Activated CD8-positive, alpha-beta memory T cell treated with anti-CD3 and anti-CD28 coated beads for 1 hour (primary cell): ENCODE measurements around the gene RNF168.
"Not testable (repeated sequence)": the region's sequence is repeated elsewhere in the genome, so short reads cannot be mapped to it uniquely, and the experiment has no call there.

ENCODE experiments used
- DNase-seq, 2 donors: peaks; one replicate each; pipeline ENCODE4 v3.0.0-alpha.2; 2020; ENCODE audit warnings: low read depth in 1 of 2; ENCODE audit errors: extremely low read depth in 1 of 2

Gene RNF168

DNA sequence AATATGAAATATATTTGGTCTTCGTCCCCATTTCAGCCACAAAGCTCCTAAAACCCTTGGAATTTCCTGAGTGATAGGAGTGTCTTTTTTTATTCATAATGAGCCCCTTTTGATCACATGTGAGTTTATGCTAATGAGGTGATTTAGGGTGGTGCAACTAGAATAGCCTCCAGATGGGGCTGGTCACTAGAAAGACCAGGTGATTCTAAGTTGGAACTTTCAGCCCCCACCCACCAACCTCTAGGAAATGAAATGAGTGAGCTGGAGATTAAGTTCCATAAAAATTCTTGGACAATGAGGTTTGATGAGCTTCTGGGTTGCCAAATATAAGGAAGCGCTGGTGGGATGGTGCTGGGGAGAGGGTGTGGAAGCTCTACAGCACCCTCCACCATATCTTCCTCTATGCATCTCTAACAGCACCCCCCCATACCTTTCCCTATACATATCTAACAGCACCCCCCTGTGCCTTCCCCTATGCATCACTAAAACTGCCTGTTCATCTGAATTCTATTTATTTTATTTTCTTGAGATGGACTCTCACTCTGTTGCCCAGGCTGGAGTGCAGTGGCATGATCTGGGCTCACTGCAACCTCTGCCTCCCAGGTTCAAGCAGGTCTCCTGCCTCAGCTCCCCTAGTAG lies 13.7 kb upstream of the RNF168 start:
- DNase-seq: no peak

DNA sequence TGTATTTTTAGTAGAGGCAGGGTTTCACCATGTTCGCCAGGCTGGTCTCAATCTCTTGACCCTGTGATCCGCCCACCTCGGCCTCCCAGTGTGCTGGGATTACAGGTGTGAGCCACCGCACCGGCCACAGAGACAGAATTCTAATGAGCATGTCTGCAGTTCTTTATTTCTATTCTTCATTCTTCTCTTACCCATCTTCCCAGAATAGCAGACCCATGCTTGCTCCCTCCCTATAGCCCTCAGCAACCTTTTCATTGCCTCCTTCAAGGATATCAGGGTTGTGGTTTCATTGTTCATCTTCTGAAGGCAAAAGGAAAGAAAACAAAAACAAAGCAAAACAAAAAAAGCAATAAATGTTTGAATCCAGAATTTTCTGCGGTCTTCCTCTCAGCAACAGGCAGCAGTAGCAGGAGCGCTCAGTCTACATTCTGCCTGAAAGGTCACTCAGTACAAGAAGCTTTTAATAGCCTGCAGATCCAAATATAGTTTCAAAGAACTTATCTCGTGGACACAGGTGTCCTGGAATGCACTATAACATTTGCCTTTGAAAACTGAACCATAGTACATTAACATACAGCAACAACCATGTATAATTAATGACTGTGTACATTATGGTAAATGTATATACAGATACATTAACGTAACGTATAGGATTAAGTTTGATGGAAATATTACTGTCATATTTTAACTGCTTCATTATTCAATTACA lies 11.5 kb upstream of the RNF168 start, which contains the start of gene SMCO1:
TSS of gene SMCO1 (minus strand) at position 434 of the 709 bp plus-strand sequence. CDS start at position 297, 137 bp downstream.
- DNase-seq: no peak

DNA sequence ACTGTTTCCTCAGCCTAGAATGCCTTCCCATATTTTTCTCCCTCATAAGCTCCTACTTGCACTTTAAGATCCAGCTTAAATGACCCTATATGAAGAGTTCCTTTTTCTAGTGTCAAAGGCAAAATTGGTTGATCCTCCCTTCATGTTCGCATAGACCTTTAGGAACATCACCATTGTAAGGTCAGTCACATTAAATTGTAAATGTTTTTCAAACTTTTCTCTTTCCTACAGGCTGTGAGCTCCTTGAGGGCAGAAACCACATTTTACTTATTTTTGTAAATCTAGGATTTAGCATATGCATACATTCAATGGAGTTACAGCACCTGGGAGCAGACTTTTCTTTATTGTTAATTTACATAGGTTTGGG lies 10.8 kb upstream of the RNF168 start:
- no peak for DNase-seq

DNA sequence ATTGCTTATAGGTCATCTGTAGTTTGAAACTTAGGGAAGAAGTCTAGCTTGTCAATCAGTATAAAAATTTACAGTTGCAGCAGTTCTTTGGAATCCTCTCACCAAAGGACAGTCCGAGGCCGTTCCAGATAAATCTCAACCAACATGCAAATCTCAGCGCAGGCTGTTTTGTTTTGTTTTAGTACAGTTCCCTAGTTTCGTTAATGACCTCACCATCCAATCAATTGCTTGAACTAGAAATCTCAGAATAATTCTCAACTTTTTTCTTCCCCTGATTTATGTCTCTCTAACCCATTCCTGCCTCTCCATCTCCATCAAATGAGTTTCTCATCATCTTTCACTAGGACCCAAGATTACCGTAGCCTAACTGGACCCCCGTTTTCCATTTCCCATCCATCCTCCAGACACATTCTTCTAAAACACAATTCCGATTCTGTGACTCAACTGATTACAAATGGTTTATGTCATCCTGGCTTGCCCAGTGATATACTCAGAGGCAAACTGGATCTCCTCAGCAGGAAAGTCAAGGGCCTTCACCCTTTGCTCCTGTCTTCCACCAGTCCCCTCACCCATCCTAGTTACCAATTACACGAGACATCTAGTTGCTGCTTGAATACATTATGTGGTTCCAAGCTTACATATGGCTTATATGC lies 10.3 kb upstream of the RNF168 start:
- DNase-seq: no peak

DNA sequence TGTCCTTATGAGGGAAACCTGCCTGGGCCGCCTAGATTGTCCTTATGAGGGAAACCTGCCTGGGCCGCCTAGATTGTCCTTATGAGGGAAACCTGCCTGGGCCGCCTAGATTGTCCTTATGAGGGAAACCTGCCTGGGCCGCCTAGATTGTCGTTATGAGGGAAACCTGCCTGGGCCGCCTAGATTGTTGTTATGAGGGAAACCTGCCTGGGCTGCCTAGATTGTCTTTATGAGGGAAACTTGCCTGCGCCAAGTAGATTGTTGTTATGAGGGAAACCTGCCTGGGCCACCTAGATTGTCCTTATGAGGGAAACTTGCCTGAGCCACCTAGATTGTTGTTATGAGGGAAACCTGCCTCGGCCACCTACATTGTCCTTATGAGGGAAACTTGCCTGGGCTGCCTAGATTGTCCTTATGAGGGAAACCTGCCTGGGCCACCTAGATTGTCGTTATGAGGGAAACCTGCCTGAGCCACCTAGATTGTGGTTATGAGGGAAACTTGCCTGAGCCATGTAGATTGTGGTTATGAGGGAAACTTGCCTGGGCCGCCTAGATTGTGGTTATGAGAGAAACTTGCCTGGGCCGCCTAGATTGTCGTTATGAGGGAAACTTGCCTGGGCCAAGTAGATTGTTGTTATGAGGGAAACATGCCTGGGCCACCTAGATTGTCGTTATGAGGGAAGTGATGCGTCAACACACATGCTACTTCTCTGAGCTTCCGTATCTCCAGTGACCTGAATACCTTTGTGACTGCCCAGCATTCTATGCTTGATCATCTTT lies 8.3 kb upstream of the RNF168 start:
- not testable (repeated sequence) for DNase-seq

DNA sequence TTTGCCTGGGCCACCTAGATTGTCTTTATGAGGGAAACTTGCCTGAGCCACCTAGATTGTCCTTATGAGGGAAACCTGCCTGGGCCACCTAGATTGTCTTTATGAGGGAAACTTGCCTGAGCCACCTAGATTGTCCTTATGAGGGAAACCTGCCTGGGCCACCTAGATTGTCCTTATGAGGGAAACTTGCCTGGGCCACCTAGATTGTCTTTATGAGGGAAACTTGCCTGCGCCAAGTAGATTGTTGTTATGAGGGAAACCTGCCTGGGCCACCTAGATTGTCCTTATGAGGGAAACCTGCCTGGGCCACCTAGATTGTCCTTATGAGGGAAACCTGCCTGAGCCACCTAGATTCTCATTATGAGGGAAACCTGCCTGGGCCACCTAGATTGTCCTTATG lies 7.5 kb upstream of the RNF168 start:
- not testable (repeated sequence) for DNase-seq

DNA sequence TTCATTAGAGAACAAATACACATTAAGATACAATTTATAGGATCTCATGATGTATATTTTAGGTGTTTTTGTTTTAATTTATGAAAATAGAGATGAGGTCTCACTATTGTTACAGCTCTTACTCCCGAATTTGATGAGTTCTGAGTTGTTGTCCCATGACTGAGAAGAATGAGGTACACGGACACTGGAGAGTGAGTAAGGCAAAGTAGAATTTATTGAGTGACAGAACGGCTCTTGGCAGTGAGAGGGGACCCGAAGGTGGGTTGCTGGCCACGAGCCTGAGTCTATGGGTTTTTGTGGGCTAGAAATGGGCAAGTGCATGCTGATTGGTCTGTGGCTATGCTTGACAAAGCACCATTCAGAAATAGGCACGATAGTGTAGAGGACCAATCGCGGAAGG lies 3.1 kb upstream of the RNF168 start:
- DNase-seq: no peak

DNA sequence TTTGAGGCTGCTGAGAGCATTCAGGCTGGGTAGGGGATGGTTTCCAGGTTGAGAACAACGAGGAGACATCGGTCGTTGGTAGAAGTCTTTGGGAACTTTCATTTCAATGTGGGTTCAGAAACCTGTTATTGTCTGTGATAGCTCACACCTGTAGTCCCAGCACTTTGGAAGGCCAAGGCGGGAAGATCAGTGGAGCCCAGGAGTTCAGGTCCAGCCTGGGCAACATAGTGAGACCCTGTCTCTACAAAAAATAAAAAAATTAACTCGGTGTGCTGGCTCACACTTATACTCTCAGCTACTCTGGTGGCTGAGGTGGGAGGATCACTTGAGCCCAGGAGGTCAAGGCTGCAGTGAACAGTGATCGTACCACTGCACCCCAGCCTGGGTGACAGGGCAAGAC lies 988 bp upstream of the RNF168 start:
- DNase-seq: no peak

DNA sequence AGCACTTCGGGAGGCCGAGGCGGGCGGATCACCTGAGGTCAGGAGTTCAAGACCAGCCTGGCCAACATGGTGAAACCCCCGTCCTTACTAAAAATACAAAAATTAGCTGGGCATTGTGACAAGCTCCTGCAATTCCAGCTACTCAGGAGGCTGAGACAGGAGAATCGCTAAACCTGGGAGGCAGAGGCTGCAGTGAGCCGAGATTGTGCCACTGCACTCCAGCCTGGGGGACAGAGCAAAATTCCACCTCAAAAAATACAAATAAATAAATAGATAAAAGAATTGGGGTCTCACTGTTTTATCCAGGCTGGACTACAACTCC lies 470 bp upstream of the RNF168 start:
- DNase-seq: not testable (repeated sequence)

DNA sequence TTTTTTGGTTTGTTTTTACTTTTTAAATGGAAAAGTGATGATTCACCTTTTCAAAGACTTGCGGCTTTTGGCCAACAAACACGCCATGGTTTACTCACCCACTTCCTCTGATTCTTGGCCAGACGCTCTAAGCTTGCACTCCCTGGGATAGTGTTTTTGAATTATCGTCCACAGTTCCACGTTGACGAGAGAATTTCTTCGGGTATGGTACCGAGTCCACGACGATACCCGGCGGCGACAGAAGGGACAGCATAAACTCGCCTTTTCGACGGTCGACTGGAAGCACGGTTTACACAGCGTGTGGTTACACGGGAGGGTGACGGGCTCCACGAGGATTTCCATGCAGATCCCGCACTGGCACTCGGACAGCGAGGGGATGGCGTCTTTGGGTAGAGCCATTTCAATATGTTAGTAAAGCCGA lies 783 bp downstream of the RNF168 start:
- DNase-seq: peak; percentile 15 to 49

DNA sequence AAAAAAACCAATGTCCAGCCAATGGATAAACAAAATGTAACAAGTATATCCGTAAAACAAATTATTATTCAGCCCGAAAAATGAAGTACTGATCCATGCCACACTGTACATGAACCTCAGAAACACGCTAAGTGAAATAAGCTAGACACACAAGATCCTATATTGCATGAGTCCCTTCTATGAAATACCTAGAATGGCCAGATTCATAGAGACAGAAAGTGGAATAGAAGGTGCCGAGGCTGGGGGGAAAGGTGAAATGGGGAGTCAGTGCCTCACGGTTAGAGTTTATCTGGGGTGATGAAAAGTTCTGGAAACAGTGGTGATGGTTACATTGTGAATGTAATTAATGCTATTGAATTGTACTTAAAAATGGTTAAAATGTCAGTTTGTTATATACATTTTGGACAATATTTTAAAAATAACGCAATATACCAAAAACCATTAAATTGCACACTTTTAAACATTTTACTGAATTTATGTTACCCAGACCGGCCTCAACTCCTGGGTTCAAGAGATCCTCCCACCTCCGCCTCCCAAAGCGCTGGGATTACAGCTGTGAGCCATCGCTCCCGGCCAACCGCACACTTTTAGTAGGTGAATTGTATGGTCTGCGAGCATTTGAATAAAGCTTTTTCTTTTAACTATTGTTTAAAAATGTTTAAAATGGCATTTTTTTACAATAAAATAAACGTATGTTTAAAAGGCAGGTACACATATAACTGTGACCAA lies 2.1 kb downstream of the RNF168 start:
- no peak for DNase-seq

DNA sequence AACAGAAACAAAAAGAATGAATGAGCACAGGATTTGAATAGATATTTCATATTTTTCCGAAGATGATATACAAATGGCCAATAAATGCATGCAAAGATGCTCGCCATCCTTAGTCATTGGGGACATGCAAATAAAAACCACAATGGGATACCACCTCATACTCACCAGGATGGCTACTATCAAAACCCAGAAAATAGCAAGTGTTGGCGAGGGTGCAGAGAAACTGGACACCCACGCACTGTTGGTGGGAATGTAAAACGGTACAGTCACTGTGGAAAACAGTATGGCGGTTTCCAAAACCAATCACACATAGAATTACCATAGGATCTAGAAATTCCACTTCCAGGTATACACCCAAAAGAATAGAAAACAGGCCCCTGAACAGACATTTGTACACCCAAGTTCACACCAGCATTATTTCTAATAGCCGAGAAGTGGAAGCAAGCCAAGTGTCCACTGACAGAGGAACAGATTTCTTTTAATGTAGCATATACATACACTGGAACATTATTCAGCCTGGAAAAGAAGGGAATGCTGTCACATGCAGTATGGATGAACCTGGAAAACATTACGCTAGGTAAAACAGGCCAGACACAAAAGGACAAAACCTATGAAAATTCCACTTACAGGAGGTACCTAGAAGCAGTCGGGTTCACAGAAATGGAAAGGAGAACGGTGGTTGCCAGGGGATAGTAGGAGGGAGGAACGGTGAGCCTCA lies 3.6 kb downstream of the RNF168 start:
- DNase-seq: no peak

DNA sequence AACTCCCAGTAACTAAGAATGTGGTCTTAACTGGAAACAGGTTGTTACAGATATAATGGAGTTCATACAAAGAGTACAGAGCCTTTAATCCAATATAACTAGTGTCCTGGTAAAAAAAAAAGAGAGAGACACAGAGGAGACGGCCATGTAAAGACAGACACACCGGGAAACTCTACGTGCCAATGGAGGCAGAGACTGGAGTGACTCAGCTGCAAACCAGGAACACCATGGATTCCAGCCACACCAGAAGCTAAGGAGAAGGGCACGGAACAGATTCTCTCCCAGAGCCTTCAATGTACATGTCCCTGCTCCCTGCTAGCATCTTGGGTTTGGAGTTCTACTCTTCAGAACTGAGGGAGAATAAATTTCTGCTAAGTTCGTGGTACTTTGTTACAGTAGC lies 4.5 kb downstream of the RNF168 start:
- no peak for DNase-seq

DNA sequence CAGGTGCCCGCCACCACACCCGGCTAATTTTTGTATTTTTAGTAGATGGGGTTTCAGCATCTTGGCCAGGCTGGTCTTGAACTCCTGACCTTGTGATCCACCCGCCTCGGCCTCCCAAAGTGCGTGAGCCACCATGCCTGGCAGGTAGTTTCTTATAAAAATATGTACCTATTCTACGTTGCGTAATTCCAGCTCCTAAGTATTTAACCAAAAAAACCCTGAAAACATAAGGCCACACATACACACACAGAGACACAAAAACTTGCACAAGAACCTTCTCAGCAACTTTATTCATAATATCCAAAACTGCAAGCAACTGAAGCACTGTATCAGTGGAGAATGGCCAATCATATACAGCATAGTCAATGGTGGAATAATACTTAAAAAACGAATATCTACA lies 5.3 kb downstream of the RNF168 start:
- no peak for DNase-seq

DNA sequence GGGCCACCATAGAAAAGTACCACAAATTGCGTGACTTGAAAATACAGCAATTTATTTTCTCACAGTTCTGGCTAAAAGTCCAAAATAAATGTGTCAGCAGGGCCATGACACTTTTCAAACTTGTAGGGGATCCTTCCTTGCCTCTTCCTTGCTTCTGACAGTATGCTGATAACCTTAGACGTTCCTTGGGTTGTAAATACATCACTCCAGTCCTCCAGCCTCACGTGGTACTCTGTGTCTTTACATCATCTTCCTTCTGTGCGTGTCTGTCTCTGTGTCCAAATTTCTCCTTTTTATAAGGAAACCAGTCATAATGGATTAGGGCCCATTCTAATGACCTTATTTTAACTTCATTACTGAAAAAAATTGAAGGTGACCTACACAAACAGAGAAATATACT lies 7.4 kb downstream of the RNF168 start:
- no peak for DNase-seq

DNA sequence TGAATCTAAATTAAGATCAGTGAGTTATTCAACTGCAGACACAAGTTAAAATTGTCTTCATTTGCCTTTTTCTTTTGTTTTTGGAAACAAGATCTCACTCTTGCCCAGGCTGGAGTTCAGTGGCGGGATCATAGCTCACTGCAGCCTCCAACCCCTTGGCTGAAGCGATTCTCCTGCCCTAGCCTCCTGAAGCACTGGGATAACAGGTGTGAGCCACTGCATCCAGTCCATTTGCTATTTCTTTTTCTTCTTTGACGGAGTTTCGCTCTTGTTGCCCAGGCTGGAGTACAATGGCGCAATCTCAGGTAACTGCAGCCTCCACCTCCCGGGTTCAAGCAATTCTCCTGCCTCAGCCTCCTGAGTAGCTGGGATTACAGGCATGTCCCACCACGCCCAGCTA lies 10.3 kb downstream of the RNF168 start:
- DNase-seq: no peak

DNA sequence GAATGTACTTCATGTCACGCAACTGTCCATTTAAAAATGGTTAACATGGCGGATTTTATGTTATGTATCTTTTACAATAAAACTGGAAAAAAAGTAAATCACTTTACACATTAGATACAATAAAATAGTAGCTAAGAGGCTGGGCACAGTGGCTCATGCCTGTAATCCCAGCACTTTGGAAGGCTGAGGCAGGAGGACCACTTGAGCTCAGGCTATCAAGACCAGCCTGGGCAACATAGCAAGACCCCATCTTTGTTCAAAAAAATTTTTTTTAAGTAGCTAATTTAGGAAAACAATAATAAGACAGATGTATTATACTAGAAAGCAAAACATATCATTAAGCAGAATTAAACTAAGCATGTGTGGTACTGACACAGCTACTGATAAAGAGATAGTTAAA lies 11.5 kb downstream of the RNF168 start:
- no peak for DNase-seq

DNA sequence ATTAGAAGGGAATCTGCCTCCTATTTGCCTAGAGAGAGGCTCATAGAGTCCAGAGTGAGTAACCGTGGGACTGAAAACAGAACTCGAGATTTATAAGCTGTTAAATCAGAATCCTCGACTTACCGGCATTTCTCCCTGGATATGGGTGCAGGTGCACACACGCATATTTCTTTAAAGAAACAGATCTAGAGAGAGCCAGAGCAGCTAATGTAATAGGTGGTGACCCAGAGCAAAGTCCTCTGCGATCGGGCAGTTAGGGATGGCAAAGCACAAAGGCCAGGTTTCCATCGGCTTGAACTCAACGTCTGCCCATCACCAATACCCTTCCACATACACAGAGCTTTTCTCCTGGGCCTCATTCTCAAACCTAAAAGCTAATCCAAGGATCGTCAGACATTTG lies 13.8 kb downstream of the RNF168 start:
- no peak for DNase-seq

DNA sequence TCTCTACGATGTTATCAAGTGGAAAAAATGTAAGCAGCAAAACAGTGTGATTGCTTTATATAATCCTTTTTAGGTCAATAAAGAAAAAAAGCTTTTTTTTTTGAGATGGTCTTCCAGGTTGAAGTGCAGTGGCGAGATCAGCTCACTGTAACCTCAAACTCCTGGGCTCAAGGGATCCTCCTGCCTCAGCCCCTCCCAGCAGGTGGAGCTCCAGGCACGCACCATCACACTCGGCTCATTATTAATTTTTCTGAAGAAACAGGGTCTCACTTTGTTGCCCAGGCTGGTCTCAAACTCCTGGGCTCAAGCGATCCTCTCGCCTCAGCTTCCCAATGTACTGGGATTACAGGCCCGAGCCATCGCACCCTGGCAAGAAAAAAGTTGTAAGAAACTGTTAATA lies 17.3 kb downstream of the RNF168 start:
- no peak for DNase-seq

DNA sequence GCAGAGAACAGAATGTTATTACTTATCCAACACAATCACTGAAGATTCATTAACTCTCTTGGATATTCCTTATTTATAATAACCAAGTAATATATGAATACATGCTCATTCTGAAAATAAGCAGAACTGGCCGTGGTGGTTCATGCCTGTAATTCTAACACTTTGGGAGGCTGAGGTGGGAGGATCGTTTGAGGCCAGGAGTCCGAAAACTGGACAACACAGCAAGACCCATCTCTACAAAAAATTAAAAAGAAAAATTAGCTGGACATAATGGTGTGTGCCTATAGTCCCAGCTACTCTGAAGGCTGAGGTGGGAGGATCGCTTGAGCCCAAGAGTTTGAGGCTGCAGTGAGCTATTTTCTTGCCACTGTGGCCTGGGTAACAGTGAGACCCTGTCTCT lies 25.9 kb downstream of the RNF168 start:
- DNase-seq: no peak
